GM23338 (cell line): ENCODE data around the gene OAT. TPM values are rescaled to one million over a fixed set of nuclear protein-coding genes. Genes with fewer than 3 reads are reported as not detected.

Source experiments
- ATAC-seq: fragments of 200-7000 bp; cut with Tn5 transposase; 3 replicates; pipeline ENCODE4 v1.9.1; 2020
- DNase-seq: peaks from one replicate; pipeline ENCODE4 v3.0.0-alpha.2; 2015; ENCODE audit warnings: low spot score
- H2AFZ ChIP-seq: fragments of 200-600 bp; sonication (generic); 2 replicates; pipeline ENCODE4 v1.8.0; 2016; ENCODE audit warnings: antibody characterized with exemption, mild to moderate bottlenecking, moderate library complexity
- H3F3A ChIP-seq: fragments of 200-600 bp; sonication (generic); replicated peaks from 2 replicates; pipeline ENCODE4 v1.8.0; 2017; ENCODE audit warnings: antibody characterized with exemption, mixed run types, low read depth
- H3K27ac ChIP-seq: fragments of 200-600 bp; sonication (generic); 2 replicates; pipeline ENCODE4 v1.6.1; 2016; ENCODE audit warnings: low read depth
- H3K27me3 ChIP-seq: fragments of 200-600 bp; sonication (generic); 2 replicates; pipeline ENCODE4 v1.8.0; 2016; ENCODE audit warnings: mild to moderate bottlenecking, mixed run types, moderate library complexity; ENCODE audit not compliant: insufficient read depth
- H3K36me3 ChIP-seq: fragments of 200-600 bp; sonication (generic); 2 replicates; pipeline ENCODE4 v1.8.0; 2016; ENCODE audit warnings: mild to moderate bottlenecking; ENCODE audit not compliant: insufficient read depth
- H3K4me1 ChIP-seq: fragments of 200-600 bp; sonication (generic); 2 replicates; pipeline ENCODE4 v1.8.0; 2016; ENCODE audit warnings: mild to moderate bottlenecking, moderate library complexity; ENCODE audit not compliant: insufficient read depth
- H3K4me2 ChIP-seq: fragments of 200-600 bp; sonication (generic); 2 replicates; pipeline ENCODE4 v1.7.1; 2017; ENCODE audit warnings: mixed run types
- H3K4me3 ChIP-seq: fragments of 200-600 bp; sonication (generic); 2 replicates; pipeline ENCODE4 v1.6.1; 2016; ENCODE audit warnings: mixed run types
- H3K79me2 ChIP-seq: fragments of 200-600 bp; sonication (generic); replicated peaks from 2 replicates; pipeline ENCODE4 v1.8.0; 2017; ENCODE audit warnings: mild to moderate bottlenecking; ENCODE audit not compliant: insufficient read depth
- H3K9me2 ChIP-seq: fragments of 200-600 bp; sonication (generic); 2 replicates; pipeline ENCODE4 v1.8.0; 2017; ENCODE audit not compliant: insufficient read depth
- H4K20me1 ChIP-seq: fragments of 200-600 bp; sonication (generic); replicated peaks from 2 replicates; pipeline ENCODE4 v1.8.0; 2017; ENCODE audit warnings: mild to moderate bottlenecking; ENCODE audit not compliant: insufficient read depth
- H3K27ac Mint-ChIP-seq: 2 replicates; pipeline ENCODE4 v1.8.0; 2020; ENCODE audit warnings: inconsistent platforms, mild to moderate bottlenecking, moderate library complexity, mixed read lengths
- H3K27me3 Mint-ChIP-seq: 3 replicates; pipeline ENCODE4 v1.8.0; 2022; ENCODE audit warnings: low read depth, mild to moderate bottlenecking, moderate library complexity, mixed read lengths, inconsistent platforms; ENCODE audit not compliant: insufficient read depth, poor library complexity
- H3K36me3 Mint-ChIP-seq: 3 replicates; pipeline ENCODE4 v1.8.0; 2021; ENCODE audit warnings: low read depth, mild to moderate bottlenecking, inconsistent platforms, moderate library complexity, mixed read lengths
- H3K4me1 Mint-ChIP-seq: 3 replicates; pipeline ENCODE4 v1.8.0; 2020; ENCODE audit warnings: mild to moderate bottlenecking, inconsistent platforms, mixed read lengths
- H3K4me3 Mint-ChIP-seq: 3 replicates; pipeline ENCODE4 v1.8.0; 2021; ENCODE audit warnings: moderate library complexity, mild to moderate bottlenecking, inconsistent platforms, mixed read lengths
- H3K9me3 Mint-ChIP-seq: 3 replicates; pipeline ENCODE4 v1.8.0; 2020; ENCODE audit warnings: moderate library complexity, mild to moderate bottlenecking, inconsistent platforms, mixed read lengths
- CREB1 ChIP-seq: fragments of 250-450 bp; sonication (Bioruptor Pico); IDR thresholded peaks from 2 replicates; pipeline ENCODE4 v1.5.0; 2020; ENCODE audit warnings: low read depth, mild to moderate bottlenecking, moderate library complexity
- EZH2 ChIP-seq: fragments of 200-600 bp; sonication (generic); IDR thresholded peaks from one replicate; pipeline ENCODE4 v1.8.0; 2017; ENCODE audit warnings: antibody characterized with exemption, mild to moderate bottlenecking, low read depth; ENCODE audit not compliant: unreplicated experiment
- JUNB ChIP-seq: IDR thresholded peaks from one replicate; pipeline ENCODE4 v1.6.1; 2016; ENCODE audit warnings: antibody characterized with exemption; ENCODE audit not compliant: unreplicated experiment
- NANOG ChIP-seq: IDR thresholded peaks from 2 replicates; pipeline ENCODE4 v1.6.1; 2016; ENCODE audit warnings: antibody characterized with exemption, borderline replicate concordance
- POLR2AphosphoS5 ChIP-seq: IDR thresholded peaks from 2 replicates; pipeline ENCODE4 v1.6.1; 2016; ENCODE audit warnings: antibody characterized with exemption, low read depth
- STAT1 ChIP-seq: IDR thresholded peaks from one replicate; pipeline ENCODE4 v1.6.1; 2016; ENCODE audit warnings: antibody characterized with exemption; ENCODE audit not compliant: unreplicated experiment
- ZNF114 ChIP-seq: fragments of 250-450 bp; sonication (Bioruptor Pico); IDR thresholded peaks from 2 replicates; pipeline ENCODE4 v1.5.0; 2020; ENCODE audit warnings: mild to moderate bottlenecking, moderate library complexity
- polyA plus RNA-seq: library from polyadenylated mRNA; unstranded; fragments of >200 nt; fragmentation: Nextera tagmentation; extraction: Ambion mirVana; gene quantifications from 2 replicates; pipeline ENCODE4 v1.2.1, GENCODE V29; 2016
- total RNA-seq: library from RNA; depleted of rRNA; stranded (reverse); fragments of >200 nt; shearing (Covaris generic); gene quantifications from 2 replicates; pipeline ENCODE4 v1.2.3, GENCODE V29; 2014
- TF ChIP-seq, protein P1 (sequence below): fragments of 250-450 bp; sonication (Bioruptor Pico); IDR thresholded peaks from 2 replicates; pipeline ENCODE4 v1.5.0; 2020; ENCODE audit warnings: mild to moderate bottlenecking, moderate library complexity

OAT gene
- total and polyA plus RNA-seq, 2 experiments from 2014 or later, result 131 to 139 TPM

- TF ChIP-seq, protein P1, sequence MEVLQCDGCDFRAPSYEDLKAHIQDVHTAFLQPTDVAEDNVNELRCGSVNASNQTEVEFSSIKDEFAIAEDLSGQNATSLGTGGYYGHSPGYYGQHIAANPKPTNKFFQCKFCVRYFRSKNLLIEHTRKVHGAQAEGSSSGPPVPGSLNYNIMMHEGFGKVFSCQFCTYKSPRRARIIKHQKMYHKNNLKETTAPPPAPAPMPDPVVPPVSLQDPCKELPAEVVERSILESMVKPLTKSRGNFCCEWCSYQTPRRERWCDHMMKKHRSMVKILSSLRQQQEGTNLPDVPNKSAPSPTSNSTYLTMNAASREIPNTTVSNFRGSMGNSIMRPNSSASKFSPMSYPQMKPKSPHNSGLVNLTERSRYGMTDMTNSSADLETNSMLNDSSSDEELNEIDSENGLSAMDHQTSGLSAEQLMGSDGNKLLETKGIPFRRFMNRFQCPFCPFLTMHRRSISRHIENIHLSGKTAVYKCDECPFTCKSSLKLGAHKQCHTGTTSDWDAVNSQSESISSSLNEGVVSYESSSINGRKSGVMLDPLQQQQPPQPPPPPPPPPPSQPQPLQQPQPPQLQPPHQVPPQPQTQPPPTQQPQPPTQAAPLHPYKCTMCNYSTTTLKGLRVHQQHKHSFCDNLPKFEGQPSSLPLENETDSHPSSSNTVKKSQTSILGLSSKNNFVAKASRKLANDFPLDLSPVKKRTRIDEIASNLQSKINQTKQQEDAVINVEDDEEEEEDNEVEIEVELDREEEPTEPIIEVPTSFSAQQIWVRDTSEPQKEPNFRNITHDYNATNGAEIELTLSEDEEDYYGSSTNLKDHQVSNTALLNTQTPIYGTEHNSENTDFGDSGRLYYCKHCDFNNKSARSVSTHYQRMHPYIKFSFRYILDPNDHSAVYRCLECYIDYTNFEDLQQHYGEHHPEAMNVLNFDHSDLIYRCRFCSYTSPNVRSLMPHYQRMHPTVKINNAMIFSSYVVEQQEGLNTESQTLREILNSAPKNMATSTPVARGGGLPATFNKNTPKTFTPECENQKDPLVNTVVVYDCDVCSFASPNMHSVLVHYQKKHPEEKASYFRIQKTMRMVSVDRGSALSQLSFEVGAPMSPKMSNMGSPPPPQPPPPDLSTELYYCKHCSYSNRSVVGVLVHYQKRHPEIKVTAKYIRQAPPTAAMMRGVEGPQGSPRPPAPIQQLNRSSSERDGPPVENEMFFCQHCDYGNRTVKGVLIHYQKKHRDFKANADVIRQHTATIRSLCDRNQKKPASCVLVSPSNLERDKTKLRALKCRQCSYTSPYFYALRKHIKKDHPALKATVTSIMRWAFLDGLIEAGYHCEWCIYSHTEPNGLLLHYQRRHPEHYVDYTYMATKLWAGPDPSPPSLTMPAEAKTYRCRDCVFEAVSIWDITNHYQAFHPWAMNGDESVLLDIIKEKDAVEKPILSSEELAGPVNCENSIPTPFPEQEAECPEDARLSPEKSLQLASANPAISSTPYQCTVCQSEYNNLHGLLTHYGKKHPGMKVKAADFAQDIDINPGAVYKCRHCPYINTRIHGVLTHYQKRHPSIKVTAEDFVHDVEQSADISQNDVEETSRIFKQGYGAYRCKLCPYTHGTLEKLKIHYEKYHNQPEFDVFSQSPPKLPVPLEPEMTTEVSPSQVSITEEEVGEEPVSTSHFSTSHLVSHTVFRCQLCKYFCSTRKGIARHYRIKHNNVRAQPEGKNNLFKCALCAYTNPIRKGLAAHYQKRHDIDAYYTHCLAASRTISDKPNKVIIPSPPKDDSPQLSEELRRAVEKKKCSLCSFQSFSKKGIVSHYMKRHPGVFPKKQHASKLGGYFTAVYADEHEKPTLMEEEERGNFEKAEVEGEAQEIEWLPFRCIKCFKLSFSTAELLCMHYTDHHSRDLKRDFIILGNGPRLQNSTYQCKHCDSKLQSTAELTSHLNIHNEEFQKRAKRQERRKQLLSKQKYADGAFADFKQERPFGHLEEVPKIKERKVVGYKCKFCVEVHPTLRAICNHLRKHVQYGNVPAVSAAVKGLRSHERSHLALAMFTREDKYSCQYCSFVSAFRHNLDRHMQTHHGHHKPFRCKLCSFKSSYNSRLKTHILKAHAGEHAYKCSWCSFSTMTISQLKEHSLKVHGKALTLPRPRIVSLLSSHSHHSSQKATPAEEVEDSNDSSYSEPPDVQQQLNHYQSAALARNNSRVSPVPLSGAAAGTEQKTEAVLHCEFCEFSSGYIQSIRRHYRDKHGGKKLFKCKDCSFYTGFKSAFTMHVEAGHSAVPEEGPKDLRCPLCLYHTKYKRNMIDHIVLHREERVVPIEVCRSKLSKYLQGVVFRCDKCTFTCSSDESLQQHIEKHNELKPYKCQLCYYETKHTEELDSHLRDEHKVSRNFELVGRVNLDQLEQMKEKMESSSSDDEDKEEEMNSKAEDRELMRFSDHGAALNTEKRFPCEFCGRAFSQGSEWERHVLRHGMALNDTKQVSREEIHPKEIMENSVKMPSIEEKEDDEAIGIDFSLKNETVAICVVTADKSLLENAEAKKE (CRISPR knock-in tag), result no peak
- TF ChIP-seq NANOG, result no peak
These were observed 43.4 kb downstream of the OAT start (continued) for GRCh38 chr10:124375353-124375614.

DNA sequence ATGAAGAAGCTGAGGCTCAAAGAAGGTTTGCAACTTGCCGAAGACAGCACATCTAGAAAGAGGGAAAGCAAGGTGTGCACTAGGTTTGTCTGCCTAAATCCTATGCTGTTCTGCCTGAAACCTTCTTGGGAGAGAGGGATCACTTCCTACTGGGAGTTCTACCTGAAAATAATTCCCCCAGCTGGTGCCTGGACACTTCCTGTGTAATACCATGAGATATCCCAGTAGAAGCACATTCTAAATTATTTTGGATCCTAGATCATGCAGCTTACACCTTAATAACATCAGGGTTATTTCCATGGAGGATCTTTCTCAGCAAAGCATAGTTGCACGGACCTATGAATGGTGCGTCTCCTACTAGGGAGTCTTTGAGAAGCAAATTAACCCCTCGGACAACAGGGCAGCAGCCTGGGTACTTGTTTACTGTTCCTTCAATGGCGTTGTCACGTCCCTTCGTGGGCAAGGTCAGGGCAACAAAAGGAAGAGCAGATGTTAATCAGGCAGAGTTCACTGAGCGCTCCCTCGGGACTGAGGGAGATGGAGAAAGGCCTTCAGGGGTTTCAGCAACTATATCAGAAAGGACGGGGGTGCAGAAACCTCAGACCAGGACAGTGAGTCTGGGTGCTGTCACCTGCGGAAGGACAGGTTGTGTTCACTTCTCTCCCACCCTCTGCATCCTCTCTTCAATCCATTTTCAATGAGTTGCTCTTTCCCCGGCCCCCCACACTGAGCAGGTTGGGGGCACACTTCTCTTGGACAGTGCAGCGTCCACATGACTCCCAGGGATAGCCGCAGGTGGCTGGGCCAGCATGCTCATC, 44.0 kb downstream of the OAT start:
- DNase-seq, result no peak
- H3K27me3 Mint-ChIP-seq, result peaks cover 7% of the 10 kb centered on the region
- TF ChIP-seq ZNF114 (no peak), JUNB (no peak), STAT1 (no peak), NANOG (no peak), CREB1 (CRISPR knock-in tag) (no peak), POLR2AphosphoS5 (no peak), EZH2 (no peak)
- TF ChIP-seq, protein P1 (CRISPR knock-in tag), result no peak

More for the DNA sequence above, 44.0 kb downstream of the OAT start:
- H2AFZ ChIP-seq, result peak overlapping the region; percentile 87; the same call in 1 of the 2 replicates
- H3K4me3 ChIP-seq, result no peak overlapping the region
- no peak overlapping the region for H3K27ac Mint-ChIP-seq
- peaks cover 21% of the 10 kb centered on the region for H3K4me1 Mint-ChIP-seq
- H3K4me3 Mint-ChIP-seq, result no peak overlapping the region
- H3K27me3 ChIP-seq, result no peaks in the 10 kb centered on the region
- H3K27ac ChIP-seq, result no peak overlapping the region
- no peaks in the 10 kb centered on the region for H3K4me1 ChIP-seq
- no peaks in the 10 kb centered on the region for H3K36me3 Mint-ChIP-seq
- H3K4me2 ChIP-seq, result peak overlapping the region; percentile 58; the same call in 1 of the 2 replicates
- peaks cover 4% of the 10 kb centered on the region; the same call in 1 of the 2 replicates for H3K9me2 ChIP-seq
- H3K79me2 ChIP-seq, result no peaks in the 10 kb centered on the region
- peaks cover 3% of the 10 kb centered on the region; the same call in 2 of the 3 replicates for H3K9me3 Mint-ChIP-seq
- H3K36me3 ChIP-seq, result no peaks in the 10 kb centered on the region
- no peaks in the 10 kb centered on the region for H3F3A ChIP-seq
- no peaks in the 10 kb centered on the region for H4K20me1 ChIP-seq
- peak; percentile 65 for ATAC-seq
